Endodermal cell (in vitro differentiated cells): Measurements from ENCODE around the gene TAS2R16. TPM values are rescaled to one million over a fixed set of nuclear protein-coding genes. Genes with fewer than 3 reads are reported as not detected.

Experiments used
- DNase-seq: peaks from one replicate; pipeline ENCODE4 v3.0.0-alpha.2; 2017
- H3K27ac ChIP-seq: 2 replicates; pipeline ENCODE4 v1.5.1; 2013; ENCODE audit warnings: mild to moderate bottlenecking, low read depth, low read length, moderate library complexity
- H3K27me3 ChIP-seq: 2 replicates; pipeline ENCODE4 v1.6.1; 2013; ENCODE audit warnings: mild to moderate bottlenecking, low read length, moderate library complexity; ENCODE audit not compliant: insufficient read depth, control insufficient read depth, poor library complexity, severe bottlenecking
- H3K36me3 ChIP-seq: 2 replicates; pipeline ENCODE4 v1.7.0; 2013; ENCODE audit warnings: mild to moderate bottlenecking, low read length, moderate library complexity; ENCODE audit not compliant: control insufficient read depth, insufficient read depth
- H3K4me1 ChIP-seq: one replicate; pipeline ENCODE4 v1.7.0; 2013; ENCODE audit warnings: low read length; ENCODE audit not compliant: control insufficient read depth, insufficient read depth
- H3K4me3 ChIP-seq: 2 replicates; pipeline ENCODE4 v1.5.1; 2013; ENCODE audit warnings: mild to moderate bottlenecking, low read length, moderate library complexity
- H3K9ac ChIP-seq: 2 replicates; pipeline ENCODE4 v1.6.1; 2013; ENCODE audit warnings: mild to moderate bottlenecking, low read length, moderate library complexity; ENCODE audit not compliant: poor library complexity, severe bottlenecking; ENCODE audit errors: extremely low read depth
- H3K9me3 ChIP-seq: 2 replicates; pipeline ENCODE4 v1.6.1; 2013; ENCODE audit warnings: mild to moderate bottlenecking, low read length, moderate library complexity; ENCODE audit not compliant: control insufficient read depth
- H3K27ac Mint-ChIP-seq: 2 replicates; pipeline ENCODE4 v1.8.0; 2020; ENCODE audit warnings: mixed read lengths
- H3K27me3 Mint-ChIP-seq: 2 replicates; pipeline ENCODE4 v1.8.0; 2021; ENCODE audit warnings: mild to moderate bottlenecking, mixed read lengths; ENCODE audit not compliant: insufficient read depth
- H3K36me3 Mint-ChIP-seq: 2 replicates; pipeline ENCODE4 v1.8.0; 2020; ENCODE audit warnings: low read depth, mixed read lengths
- H3K4me1 Mint-ChIP-seq: 2 replicates; pipeline ENCODE4 v1.8.0; 2020; ENCODE audit warnings: mixed read lengths
- H3K4me3 Mint-ChIP-seq: 2 replicates; pipeline ENCODE4 v1.8.0; 2020; ENCODE audit warnings: mild to moderate bottlenecking, moderate library complexity, mixed read lengths
- H3K9me3 Mint-ChIP-seq: 2 replicates; pipeline ENCODE4 v1.8.0; 2020; ENCODE audit warnings: mild to moderate bottlenecking, mixed read lengths
- WGBS, 2 experiments: methylation state at CpG; one replicate each; pipeline versions ENCODE4 v1.1.5 to v1.1.7; 2013; ENCODE audit warnings: missing lambda C conversion rate in 2 of 2, mixed read lengths in 1 of 2; ENCODE audit not compliant: insufficient coverage in 1 of 2, insufficient read length in 1 of 2; 5-methylcytosine and 5-hydroxymethylcytosine counted together
- total RNA-seq, 2 donors: library from RNA; stranded (reverse); fragmentation: NEBNext Ultra II Directional in 1 of 2; extraction: Animal tissue kit (Norgen Biotek cat#: 25700) in 1 of 2; gene quantifications; 2 replicates in 1 of 2; 3 replicates in 1 of 2; pipeline ENCODE4 v1.2.1, GENCODE V29; 2021
- TF ChIP-seq, protein P1 (sequence below): fragments of 200-600 bp; sonication (generic); conservative IDR thresholded peaks from 2 replicates; pipeline ENCODE4 v1.5.0; 2021; ENCODE audit warnings: antibody characterized with exemption, mild to moderate bottlenecking

The TAS2R16 gene
- total RNA-seq, 2 donors from 2014 or later, result not detected

DNA sequence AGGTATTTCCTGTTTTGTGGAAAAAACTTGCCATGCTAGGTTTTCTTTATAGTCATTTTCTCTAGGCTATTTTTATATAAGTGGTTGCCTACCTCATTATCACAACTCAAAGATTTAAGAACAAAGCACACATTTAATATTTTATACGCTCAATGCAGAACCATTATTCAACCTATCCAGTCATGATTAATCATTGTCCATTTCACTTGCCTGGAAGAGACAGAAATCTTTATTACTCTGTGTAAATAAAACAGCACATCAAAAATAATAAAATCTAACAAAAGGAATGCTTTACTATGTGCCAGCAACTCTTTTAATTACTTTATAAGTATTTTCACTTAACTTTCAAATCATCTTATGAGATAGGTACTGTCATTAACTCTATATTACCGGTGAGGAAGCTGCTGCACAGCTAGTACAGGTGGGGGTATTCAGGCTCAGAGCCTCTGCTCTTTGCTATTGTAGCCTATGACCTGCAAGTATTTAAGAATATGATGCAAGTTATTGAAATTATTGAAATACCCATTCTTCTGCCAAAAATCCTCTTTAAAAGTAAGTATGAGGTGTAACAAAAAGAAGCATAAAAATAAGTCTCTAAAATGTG lies 16.4 kb upstream of the TAS2R16 start:
- no peaks in the 10 kb centered on the region for H3K36me3 ChIP-seq
- Mint-ChIP-seq H3K36me3 (no peaks in the 10 kb centered on the region), H3K4me3 (no peak overlapping the region), H3K27me3 (no peaks in the 10 kb centered on the region), H3K27ac (no peak overlapping the region), H3K4me1 (peaks cover 11% of the 10 kb centered on the region), H3K9me3 (no peaks in the 10 kb centered on the region)
- no peak overlapping the region for H3K9ac ChIP-seq
- TF ChIP-seq, protein P1, sequence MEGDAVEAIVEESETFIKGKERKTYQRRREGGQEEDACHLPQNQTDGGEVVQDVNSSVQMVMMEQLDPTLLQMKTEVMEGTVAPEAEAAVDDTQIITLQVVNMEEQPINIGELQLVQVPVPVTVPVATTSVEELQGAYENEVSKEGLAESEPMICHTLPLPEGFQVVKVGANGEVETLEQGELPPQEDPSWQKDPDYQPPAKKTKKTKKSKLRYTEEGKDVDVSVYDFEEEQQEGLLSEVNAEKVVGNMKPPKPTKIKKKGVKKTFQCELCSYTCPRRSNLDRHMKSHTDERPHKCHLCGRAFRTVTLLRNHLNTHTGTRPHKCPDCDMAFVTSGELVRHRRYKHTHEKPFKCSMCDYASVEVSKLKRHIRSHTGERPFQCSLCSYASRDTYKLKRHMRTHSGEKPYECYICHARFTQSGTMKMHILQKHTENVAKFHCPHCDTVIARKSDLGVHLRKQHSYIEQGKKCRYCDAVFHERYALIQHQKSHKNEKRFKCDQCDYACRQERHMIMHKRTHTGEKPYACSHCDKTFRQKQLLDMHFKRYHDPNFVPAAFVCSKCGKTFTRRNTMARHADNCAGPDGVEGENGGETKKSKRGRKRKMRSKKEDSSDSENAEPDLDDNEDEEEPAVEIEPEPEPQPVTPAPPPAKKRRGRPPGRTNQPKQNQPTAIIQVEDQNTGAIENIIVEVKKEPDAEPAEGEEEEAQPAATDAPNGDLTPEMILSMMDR, result no peak
- no peak overlapping the region for H3K4me3 ChIP-seq
- 93% methylated on average over 2 of the region's 2 CpGs; no CpG with 5 or more reads in 1 of the 2 experiments for WGBS, 2 experiments
- DNase-seq, result no peak
- H3K27me3 ChIP-seq, result no peaks in the 10 kb centered on the region
- H3K9me3 ChIP-seq, result no peaks in the 10 kb centered on the region
- no peak overlapping the region for H3K27ac ChIP-seq
- H3K4me1 ChIP-seq, result peaks cover 5% of the 10 kb centered on the region

DNA sequence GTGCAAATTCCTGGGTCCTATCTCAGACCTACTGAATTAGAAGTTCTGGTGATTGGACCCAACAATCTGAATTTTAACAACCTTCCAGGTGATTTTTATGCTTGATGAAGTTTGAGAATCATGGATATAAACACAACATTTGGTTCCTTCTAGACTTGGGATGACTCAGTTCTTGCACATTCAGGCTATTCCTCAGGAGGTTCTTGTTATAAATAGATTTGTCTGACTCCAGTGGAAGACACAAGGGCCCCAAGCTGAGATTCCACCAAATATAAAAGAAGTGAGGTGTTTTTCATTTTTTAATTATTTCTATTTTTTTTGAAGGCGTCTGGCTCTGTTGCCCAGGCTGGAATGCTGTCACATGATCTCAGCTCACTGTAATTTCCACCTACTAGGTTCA lies 9.4 kb upstream of the TAS2R16 start:
- DNase-seq, result no peak
- Histone ChIP-seq H3K27me3 (no peaks in the 10 kb centered on the region), H3K9ac (no peak overlapping the region), H3K27ac (no peak overlapping the region), H3K4me1 (peaks cover 5% of the 10 kb centered on the region), H3K4me3 (no peak overlapping the region), H3K36me3 (no peaks in the 10 kb centered on the region), H3K9me3 (no peaks in the 10 kb centered on the region)
- Mint-ChIP-seq H3K4me3 (no peak overlapping the region), H3K27ac (no peak overlapping the region), H3K36me3 (no peaks in the 10 kb centered on the region), H3K9me3 (no peaks in the 10 kb centered on the region), H3K27me3 (no peaks in the 10 kb centered on the region), H3K4me1 (peaks cover 11% of the 10 kb centered on the region)
- WGBS, 2 experiments, result 100% methylated on average over 1 of the region's 1 CpG; no CpG with 5 or more reads in 1 of the 2 experiments
- TF ChIP-seq, protein P1, result no peak

DNA sequence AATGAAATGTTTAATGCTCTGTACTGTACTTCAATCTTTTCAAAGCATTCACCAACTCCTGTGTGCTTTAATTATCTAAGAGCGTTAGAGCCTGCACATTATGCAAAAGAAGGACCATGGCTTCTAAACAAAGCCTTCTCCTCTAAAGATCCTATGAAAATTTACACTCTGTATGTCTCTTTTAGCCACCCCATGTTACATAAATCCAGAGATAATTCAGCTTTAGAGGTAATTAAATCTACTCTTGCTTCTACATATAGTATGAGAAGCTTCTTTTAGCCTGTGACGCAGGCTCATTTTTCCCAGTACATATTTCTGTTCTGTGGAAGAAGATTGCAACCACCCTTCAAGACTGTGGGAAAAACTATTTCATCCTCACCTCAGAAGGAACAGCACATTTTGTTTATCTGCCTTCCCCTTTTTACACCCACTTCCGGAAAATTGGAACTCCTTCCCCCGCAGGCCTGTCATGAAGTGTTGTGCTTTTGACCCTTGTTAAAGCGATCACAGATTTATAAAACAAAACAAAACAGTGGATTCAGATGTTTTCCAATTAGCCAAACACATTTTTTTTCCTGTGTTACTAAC lies 8.1 kb upstream of the TAS2R16 start:
- H3K27me3 Mint-ChIP-seq, result no peaks in the 10 kb centered on the region
- no peaks in the 10 kb centered on the region for H3K36me3 Mint-ChIP-seq
- 94 to 96% methylated on average over 3 to 5 of the region's 5 CpGs for WGBS, 2 experiments

More for the DNA sequence above, 8.1 kb upstream of the TAS2R16 start:
- Histone ChIP-seq H3K36me3 (no peaks in the 10 kb centered on the region), H3K9ac (no peak overlapping the region), H3K27ac (no peak overlapping the region), H3K27me3 (no peaks in the 10 kb centered on the region), H3K9me3 (no peaks in the 10 kb centered on the region), H3K4me3 (no peak overlapping the region), H3K4me1 (peaks cover 2% of the 10 kb centered on the region)
- H3K4me3 Mint-ChIP-seq, result no peak overlapping the region
- DNase-seq, result no peak
- H3K4me1 Mint-ChIP-seq, result peaks cover 8% of the 10 kb centered on the region
- no peaks in the 10 kb centered on the region for H3K9me3 Mint-ChIP-seq
- TF ChIP-seq, protein P1, result no peak
- H3K27ac Mint-ChIP-seq, result no peak overlapping the region
